HG02678 (cell line): ENCODE measurements around the gene KCNK18.

Experiments used
- ATAC-seq: cut with Tn5 transposase; IDR thresholded peaks from one replicate; pipeline ENCODE4 v1.9.1; 2021; ENCODE audit warnings: mild to moderate bottlenecking, moderate library complexity; ENCODE audit not compliant: unreplicated experiment

The KCNK18 gene

GRCh38 chr10:117197189-117197588 is at the start of gene KCNK18:
Gene KCNK18, plus strand, starts transcription at chr10:117197489. Its CDS starts 0 bp downstream, at chr10:117197489.
- ATAC-seq: no peak

- ATAC-seq: no peak
Measured at GRCh38 chr10:117148284-117148683, 49.0 kb upstream of the KCNK18 start.

GRCh38 chr10:117152668-117153067 is 44.6 kb upstream of the KCNK18 start:
- ATAC-seq: no peak

GRCh38 chr10:117158297-117158696 is 39.0 kb upstream of the KCNK18 start:
- no peak for ATAC-seq

- ATAC-seq: no peak
Measured at GRCh38 chr10:117159390-117159789, 37.9 kb upstream of the KCNK18 start.

GRCh38 chr10:117160567-117160966 is 36.7 kb upstream of the KCNK18 start:
- ATAC-seq: no peak

- ATAC-seq: no peak
Measured at GRCh38 chr10:117161386-117162033, 35.8 kb upstream of the KCNK18 start.

- ATAC-seq: no peak
Measured at GRCh38 chr10:117162093-117163060, 34.9 kb upstream of the KCNK18 start.

GRCh38 chr10:117163061-117163953 is 34.0 kb upstream of the KCNK18 start:
- no peak for ATAC-seq

- ATAC-seq: no peak
Measured at GRCh38 chr10:117163954-117164548, 33.2 kb upstream of the KCNK18 start.

- ATAC-seq: no peak
Measured at GRCh38 chr10:117164592-117165537, 32.4 kb upstream of the KCNK18 start.

- no peak for ATAC-seq
Measured at GRCh38 chr10:117165538-117166417, 31.5 kb upstream of the KCNK18 start.

GRCh38 chr10:117166418-117167345 is 30.6 kb upstream of the KCNK18 start:
- no peak for ATAC-seq

- ATAC-seq: no peak
Measured at GRCh38 chr10:117167346-117167788, 29.9 kb upstream of the KCNK18 start.

GRCh38 chr10:117167789-117168674 is 29.3 kb upstream of the KCNK18 start:
- ATAC-seq: peak; percentile 85

- ATAC-seq: no peak
Measured at GRCh38 chr10:117168729-117169128, 28.6 kb upstream of the KCNK18 start.
